ENCODE results near the gene SKAP2.

- TF ChIP-seq, protein P1, sequence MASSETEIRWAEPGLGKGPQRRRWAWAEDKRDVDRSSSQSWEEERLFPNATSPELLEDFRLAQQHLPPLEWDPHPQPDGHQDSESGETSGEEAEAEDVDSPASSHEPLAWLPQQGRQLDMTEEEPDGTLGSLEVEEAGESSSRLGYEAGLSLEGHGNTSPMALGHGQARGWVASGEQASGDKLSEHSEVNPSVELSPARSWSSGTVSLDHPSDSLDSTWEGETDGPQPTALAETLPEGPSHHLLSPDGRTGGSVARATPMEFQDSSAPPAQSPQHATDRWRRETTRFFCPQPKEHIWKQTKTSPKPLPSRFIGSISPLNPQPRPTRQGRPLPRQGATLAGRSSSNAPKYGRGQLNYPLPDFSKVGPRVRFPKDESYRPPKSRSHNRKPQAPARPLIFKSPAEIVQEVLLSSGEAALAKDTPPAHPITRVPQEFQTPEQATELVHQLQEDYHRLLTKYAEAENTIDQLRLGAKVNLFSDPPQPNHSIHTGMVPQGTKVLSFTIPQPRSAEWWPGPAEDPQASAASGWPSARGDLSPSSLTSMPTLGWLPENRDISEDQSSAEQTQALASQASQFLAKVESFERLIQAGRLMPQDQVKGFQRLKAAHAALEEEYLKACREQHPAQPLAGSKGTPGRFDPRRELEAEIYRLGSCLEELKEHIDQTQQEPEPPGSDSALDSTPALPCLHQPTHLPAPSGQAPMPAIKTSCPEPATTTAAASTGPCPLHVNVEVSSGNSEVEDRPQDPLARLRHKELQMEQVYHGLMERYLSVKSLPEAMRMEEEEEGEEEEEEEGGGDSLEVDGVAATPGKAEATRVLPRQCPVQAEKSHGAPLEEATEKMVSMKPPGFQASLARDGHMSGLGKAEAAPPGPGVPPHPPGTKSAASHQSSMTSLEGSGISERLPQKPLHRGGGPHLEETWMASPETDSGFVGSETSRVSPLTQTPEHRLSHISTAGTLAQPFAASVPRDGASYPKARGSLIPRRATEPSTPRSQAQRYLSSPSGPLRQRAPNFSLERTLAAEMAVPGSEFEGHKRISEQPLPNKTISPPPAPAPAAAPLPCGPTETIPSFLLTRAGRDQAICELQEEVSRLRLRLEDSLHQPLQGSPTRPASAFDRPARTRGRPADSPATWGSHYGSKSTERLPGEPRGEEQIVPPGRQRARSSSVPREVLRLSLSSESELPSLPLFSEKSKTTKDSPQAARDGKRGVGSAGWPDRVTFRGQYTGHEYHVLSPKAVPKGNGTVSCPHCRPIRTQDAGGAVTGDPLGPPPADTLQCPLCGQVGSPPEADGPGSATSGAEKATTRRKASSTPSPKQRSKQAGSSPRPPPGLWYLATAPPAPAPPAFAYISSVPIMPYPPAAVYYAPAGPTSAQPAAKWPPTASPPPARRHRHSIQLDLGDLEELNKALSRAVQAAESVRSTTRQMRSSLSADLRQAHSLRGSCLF (CRISPR knock-in tag; IDR thresholded peaks at IDR 0.05; ENCODE audit: borderline replicate concordance), result no peak
- no peak for TF ChIP-seq USF2 (IDR thresholded peaks at IDR 0.05; ENCODE audit: low read depth, low read length)
- no peak for TF ChIP-seq USF2 (CRISPR knock-in tag; IDR thresholded peaks at IDR 0.05; ENCODE audit: borderline replicate concordance)
- no peak for TF ChIP-seq TCF7L2 (IDR thresholded peaks at IDR 0.05; ENCODE audit: low read depth, low read length)
- TF ChIP-seq NR2C2 (CRISPR knock-in tag; IDR thresholded peaks at IDR 0.05; ENCODE audit: borderline replicate concordance), result no peak
- TF ChIP-seq ZNF788 (CRISPR knock-in tag; IDR thresholded peaks at IDR 0.05; ENCODE audit: borderline replicate concordance), result no peak
- no peak for TF ChIP-seq HNRNPK (IDR thresholded peaks at IDR 0.05; ENCODE audit: low read depth, low read length, poor library complexity, severe bottlenecking)
- no peak for TF ChIP-seq POLR2A (IDR thresholded peaks at IDR 0.05; ENCODE audit: insufficient read depth in 1 of 2, low read depth in 2 of 2, low read length in 2 of 2)
- TF ChIP-seq ZNF331 (CRISPR knock-in tag; IDR thresholded peaks at IDR 0.05), result no peak
- TF ChIP-seq ZNF501 (CRISPR knock-in tag; IDR thresholded peaks at IDR 0.05), result no peak
- no peak for TF ChIP-seq SOX5 (CRISPR knock-in tag; IDR thresholded peaks at IDR 0.05; ENCODE audit: borderline replicate concordance)
- no peak for TF ChIP-seq JUNB (CRISPR knock-in tag; IDR thresholded peaks at IDR 0.05; ENCODE audit: borderline replicate concordance)
- no peak for TF ChIP-seq SP1 (IDR thresholded peaks at IDR 0.05)
- no peak for TF ChIP-seq SP1 (CRISPR knock-in tag; IDR thresholded peaks at IDR 0.05)
Observed at GRCh38 chr7:26639695-26640094, 224.7 kb downstream of the SKAP2 start.
